Measurements from ENCODE around the gene JAG1.
"Not testable (repeated sequence)": the region's sequence is repeated elsewhere in the genome, so short reads cannot be mapped to it uniquely, and the experiment has no call there.

Gene JAG1

DNA sequence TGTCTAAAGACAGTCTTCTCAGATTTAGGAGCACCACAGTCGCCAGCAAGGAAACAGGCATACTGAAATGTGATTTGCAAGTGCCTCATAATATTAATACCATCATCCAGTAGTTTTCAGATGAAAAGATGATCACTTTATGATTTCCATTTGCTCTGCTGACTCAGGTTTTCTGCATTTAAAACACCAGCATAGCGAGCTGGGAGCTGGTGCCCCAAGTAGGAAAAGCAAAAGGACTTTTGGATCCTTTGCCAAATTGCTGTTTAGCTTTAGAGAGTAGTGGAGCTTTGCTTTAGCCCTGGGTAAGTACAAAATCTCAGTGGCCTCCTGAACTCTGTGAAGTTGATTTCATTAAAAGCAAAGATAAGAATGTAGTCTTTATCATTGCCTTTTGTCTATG lies 78.5 kb downstream of the JAG1 start:
- TF ChIP-seq, protein P1, sequence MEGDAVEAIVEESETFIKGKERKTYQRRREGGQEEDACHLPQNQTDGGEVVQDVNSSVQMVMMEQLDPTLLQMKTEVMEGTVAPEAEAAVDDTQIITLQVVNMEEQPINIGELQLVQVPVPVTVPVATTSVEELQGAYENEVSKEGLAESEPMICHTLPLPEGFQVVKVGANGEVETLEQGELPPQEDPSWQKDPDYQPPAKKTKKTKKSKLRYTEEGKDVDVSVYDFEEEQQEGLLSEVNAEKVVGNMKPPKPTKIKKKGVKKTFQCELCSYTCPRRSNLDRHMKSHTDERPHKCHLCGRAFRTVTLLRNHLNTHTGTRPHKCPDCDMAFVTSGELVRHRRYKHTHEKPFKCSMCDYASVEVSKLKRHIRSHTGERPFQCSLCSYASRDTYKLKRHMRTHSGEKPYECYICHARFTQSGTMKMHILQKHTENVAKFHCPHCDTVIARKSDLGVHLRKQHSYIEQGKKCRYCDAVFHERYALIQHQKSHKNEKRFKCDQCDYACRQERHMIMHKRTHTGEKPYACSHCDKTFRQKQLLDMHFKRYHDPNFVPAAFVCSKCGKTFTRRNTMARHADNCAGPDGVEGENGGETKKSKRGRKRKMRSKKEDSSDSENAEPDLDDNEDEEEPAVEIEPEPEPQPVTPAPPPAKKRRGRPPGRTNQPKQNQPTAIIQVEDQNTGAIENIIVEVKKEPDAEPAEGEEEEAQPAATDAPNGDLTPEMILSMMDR (conservative IDR thresholded peaks at IDR 0.05) = no peak
- TF ChIP-seq ZFX (IDR thresholded peaks at IDR 0.05) = no peak
- H3K27ac ChIP-seq = no peak overlapping the region

DNA sequence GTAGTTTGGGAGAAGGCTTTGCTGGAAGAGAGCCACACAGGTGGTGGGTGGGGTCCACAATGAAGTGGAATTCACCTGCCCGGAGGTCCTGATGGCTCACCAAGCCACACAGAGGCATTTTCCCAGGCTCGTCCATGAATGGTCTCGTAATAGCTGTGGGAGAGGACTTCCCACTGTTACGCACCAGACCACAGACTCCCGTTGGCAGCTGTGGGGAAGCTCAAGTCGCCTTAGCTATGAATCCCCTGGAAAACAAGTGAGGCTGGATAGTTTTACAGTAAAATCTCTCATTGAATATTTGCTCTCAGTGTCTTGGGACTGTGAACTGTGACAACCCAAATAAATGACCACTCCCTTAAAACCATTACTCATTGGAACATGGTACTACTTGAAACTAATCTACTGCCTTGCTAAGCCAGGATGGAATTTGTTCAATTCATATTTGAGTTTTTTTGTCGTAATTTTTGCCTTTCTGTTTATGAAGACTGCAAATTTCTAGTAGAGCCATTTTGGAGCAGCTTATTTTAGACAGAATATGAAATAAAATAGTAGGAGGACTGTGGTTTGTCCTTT lies 79.4 kb downstream of the JAG1 start:
- no peak overlapping the region for H3K27ac ChIP-seq
- no peak for TF ChIP-seq ZFX (IDR thresholded peaks at IDR 0.05)
- TF ChIP-seq, protein P1 (conservative IDR thresholded peaks at IDR 0.05) = no peak

DNA sequence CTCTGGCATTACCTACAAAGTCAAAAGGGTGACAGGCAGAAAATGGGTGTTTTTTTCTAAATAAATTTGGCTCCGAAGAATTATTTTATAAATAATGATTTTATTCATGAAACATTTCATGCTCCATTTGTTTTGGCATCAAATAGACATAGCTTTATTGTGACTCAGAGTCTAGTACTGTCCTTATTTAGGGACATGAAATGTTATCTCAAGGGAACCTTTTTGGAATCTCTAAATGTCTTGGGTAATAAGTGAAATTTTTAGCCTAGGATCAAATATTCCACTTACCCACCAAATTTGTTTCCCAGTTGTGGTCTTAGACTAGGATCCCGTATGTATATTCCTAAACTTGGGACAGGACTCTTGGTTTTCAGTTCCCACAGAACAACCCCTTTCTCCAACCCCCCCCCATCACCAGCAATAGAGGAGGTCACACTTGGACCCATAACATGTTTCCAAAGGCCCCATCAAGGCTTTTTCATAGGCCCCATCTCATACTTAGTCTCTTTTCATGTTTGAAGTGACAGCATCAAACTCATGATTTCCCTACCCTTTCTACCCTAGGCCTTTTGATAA lies 81.8 kb downstream of the JAG1 start:
- H3K27ac ChIP-seq = no peak overlapping the region
- no peak for TF ChIP-seq ZFX (IDR thresholded peaks at IDR 0.05)
- TF ChIP-seq, protein P1 (conservative IDR thresholded peaks at IDR 0.05) = no peak

DNA sequence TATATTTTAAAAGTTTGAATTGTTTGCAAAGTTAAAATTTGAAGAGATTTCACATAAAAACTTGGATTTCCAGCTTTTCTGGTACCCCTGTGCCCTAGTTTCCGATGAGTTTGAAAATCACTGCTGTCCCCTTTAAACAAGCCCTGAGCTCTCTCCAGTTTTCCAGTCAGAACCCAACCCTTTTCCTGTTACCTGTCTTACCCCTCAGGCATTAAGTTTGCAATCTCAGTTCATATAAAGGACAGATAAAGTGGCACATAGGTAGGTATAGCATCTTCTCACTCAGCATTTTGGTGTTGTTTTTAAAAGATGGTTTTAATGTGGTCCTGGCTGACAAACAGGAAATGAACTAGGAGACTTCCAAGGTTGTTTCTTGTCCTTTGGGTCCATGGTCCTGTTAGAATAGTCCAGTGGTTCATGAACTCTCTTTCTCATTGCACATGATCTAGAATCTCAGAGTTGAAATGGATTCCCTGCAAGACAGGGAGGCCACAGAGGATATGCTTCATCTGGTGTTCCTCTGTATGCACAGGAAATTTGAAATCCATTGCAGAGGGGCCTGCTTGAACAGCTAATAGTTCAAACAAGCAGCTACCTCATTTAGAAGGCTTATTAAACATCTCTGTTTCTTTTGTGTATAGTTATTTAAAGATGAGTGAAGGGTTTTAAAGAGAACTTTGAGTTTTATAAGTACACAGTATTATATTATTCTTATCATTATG lies 82.7 kb downstream of the JAG1 start:
- TF ChIP-seq, protein P1 (conservative IDR thresholded peaks at IDR 0.05) = no peak
- no peak for TF ChIP-seq ZFX (IDR thresholded peaks at IDR 0.05)
- no peak overlapping the region for H3K27ac ChIP-seq

DNA sequence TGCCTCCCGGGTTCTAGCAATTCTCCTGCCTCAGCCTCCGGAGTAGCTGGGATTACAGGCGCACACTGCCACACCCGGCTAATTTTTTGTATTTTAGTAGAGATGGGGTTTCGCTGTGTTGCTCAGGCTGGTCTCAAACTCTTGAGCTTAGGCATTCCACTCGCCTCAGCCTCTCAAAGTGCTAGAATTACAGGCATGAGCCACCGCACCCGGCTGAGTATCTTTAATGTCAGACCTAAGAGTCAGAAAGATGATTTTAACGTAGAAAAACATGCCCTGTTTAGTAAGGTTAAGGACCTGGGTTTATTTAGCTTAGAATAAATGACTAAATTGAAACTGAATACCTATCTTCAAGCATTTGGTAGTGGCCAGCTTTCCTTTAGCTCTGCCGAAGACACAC lies 83.4 kb downstream of the JAG1 start:
- H3K27ac ChIP-seq = not testable (repeated sequence)

Data from C4-2B (cell line).